Colon (tissue), 2 donors: ENCODE data around the gene CREBL2.
"Not testable (repeated sequence)": the region's sequence is repeated elsewhere in the genome, so short reads cannot be mapped to it uniquely, and the experiment has no call there.

Experiments used
- FAIRE-seq: peaks from 2 replicates; lab custom pipeline; 2012; peaks lifted over from hg19 to GRCh38; lab: Jason Lieb, UNC
- donor health status: control.
- donor health status: control.

The CREBL2 gene

DNA sequence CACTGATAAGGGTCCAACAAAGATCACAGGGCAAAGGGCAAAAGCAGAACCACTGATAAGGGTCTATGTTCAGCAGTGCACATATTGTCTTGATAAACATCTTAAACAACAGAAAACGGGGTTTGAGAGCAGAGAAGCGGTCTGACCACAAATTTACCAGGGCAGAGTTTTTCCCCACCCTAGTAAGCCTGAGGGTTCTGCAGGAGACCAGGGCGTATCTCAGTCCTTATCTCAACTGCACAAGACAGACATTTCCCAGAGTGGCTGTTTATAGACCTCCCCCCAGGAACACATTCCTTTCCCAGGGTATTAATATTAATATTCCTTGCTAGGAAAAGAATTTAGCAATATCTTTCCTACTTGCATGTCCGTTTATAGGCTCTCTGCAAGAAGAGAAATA is 28.3 kb downstream of the CREBL2 start:
- FAIRE-seq, result not testable (repeated sequence)

DNA sequence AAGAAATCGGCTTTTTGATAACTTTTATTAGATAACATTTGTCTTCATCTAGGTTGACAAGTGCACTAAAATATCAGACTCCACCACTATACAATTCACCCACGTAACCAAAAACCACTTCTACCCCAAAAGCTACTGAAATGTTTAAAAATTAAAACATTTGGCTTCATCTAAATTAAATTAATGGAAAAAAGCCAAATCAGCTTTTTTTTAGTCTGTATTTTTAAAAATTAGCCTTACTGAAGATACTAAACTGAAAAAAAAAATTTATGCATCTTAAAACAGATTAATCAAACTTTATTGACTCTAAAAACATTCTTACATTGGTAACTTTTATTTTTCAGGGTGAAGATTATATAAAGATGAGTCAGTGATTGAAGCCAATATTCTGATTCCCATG is 30.0 kb downstream of the CREBL2 start:
- no peak for FAIRE-seq

DNA sequence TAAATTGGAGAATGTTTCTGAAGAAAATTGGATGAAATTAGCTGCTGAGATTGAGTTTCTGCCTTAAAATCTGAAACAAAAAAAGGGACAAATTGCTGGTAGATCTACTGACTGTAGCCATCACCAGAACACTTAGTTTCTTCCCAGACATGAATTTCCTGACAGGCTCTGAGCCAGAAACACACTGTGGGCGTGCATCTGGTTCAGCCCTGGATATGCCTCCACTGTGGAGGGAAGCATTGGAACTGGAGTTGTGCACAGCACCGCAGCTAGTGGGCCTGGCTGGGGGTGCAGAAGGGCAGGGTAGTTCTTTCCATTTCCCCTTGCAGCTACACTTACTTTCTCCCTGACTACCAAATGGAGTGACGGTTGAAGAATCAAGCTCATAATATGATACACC is 31.2 kb downstream of the CREBL2 start:
- no peak for FAIRE-seq

DNA sequence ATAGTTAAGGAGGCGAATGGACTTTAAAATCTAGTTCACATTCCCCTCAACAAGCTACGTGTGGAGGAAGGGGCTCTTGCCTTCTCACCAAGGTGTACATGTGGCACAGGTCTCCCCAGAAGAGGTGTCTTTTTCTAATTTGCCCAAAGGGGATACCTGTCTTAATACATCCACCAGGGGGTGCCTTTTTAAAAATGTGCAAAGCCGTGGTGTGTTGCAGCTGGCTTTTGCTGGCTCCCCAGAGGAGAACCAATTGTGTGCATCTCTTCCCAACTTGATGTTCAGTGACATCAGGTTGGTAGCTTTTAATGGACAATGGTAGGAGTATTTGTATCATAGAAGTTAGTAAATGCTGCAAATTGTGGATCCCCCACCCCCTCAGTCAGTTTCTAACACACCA is 33.8 kb downstream of the CREBL2 start:
- FAIRE-seq, result no peak

DNA sequence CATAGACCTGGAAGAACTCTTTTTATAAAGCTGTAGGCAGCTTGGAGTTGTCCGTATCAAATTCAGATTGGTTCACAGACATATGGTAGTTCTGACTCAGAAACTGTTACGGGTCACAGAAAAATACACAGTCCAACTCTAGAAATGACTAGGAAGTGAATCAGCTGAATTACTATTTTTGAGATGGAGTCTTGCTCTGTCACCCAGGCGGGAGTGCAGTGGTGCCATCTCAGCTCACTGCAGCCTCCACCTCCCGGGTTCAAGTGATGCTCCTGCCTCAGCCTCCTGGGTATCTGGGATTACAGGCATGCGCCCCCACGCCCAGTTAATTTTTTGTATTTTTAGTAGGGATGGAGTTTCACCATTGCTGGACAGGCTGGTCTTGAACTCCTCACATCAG is 34.3 kb downstream of the CREBL2 start:
- not testable (repeated sequence) for FAIRE-seq

DNA sequence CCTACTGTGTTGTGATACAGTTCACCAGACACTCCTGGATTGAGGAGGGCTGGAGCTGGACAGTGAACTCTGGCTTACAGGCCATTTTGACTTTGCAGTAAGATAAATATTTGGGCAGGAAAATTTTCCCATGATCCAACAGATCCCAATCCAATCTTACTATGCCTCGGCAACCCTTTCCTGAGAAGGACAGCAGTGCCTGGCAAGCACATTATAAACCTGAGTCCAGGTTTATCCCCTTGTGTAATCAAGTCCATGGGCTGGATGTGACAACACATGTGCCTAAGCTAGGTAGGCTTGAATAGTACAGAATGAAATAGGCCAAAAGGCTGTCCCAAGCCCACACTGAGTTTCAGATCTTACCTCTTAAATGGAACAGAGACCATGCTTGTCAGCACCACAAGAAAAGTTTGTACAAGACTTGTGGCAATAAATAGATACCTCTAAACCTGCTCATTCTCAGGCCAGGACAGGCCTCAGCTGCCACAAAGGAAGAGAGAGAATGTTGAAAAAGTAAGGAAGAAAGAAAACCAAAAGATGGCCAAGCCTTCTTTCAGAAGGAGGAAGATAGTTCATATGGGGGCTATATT is 34.9 kb downstream of the CREBL2 start:
- no peak for FAIRE-seq

DNA sequence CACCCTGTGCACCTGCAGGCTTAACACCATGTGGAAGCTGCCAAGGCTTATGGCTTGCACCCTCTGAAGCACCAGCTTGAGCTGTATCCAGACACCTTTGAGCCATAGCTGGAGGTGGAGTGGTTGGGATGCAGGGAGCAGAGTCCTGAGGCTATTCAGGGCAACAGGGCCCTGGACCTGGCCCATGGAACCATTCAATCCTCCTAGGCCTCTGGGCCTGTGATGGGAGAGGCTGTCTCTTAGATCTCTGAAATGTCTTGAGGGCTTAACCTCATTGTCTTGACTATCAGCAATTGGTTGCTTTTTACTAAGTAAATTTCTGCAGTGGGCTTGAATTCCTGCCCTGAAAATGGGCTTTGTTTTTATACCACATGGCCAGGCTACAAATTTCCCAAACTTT is 36.6 kb downstream of the CREBL2 start:
- no peak for FAIRE-seq

DNA sequence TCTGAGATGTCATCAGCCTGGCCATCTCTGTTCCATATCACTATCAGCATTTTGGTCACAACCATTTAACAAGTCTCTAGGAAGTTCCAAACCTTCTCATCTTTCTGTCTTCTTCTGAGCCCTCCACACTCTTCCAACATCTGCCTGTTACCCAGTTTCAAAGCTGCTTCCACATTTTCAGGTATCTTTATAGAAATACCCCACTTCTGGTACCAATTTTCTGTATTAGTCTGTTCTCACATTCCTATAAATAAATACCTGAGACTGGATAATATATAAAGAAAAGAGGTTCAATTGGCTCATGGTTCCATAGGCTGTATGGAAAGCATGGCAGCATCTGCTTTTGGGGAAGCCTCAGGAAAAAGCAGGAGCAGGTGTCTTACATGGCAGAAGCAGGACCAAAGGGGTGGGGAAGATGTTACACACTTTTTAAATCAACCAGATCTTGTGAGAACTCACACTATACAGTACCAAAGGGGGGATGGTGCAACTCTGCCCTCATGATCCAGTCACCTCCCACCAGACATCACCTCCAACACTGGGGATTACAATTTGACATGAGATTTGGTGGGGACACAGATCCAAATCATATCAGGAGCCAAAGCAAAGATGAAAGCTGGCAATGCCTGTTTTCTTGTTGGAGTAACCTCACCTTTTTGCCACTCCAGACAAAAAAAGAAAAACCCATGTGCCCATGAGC is 37.4 kb downstream of the CREBL2 start:
- FAIRE-seq, result no peak

DNA sequence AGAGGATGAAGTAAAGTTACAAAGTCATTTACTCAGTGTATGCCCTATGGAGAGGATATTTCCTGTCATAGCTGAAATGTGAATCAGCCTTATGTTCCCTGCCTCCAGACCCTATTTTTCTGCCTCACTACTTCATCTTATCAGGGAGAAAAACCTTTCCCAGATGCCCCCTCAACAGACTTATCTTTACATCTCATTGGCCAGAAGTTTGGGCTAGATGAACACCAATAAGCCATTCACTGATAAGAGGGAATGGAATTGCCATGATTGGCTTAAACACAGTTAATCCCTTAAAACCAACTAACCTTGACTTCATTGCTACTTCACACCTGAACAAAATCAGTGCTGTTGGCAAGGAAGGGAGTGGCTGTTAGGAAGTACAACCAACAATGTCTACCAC is 40.1 kb downstream of the CREBL2 start:
- FAIRE-seq, result no peak

DNA sequence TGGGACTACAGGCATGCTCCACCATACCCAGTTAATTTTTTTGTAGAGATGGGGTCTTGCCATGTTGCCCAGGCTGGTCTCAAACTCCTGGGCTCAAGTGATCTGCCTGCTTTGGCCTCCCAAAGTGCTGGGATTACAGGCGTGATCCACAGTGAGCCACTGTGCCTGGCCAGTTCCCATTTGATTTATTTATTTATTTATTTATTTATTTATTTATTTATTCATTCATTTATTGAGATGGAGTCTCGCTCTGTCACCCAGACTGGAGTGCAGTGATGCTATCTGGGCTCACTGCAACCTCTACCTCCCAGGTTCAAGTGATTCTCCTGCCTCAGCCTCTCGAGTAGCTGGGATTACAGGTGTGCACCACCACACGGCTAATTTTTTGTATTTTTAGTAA is 41.0 kb downstream of the CREBL2 start:
- not testable (repeated sequence) for FAIRE-seq

DNA sequence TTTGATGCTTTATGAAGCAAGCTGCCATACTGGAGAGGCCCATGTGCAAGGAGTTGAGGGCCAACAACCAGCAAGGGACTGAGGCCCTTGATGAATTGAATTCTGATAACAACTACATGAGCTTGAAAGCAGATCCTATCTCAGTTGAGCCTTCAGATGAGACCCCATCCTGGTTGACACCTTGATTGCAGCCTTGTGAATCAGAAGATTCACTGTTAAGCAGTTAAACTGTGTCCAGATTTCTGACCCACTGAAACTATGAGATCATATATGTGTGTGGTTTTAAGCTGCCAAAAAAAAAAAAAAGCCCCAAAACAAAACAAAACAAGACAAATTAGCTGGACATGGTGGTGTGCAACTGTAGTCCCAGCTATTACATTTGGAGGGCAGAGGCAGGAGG is 42.2 kb downstream of the CREBL2 start:
- no peak for FAIRE-seq

DNA sequence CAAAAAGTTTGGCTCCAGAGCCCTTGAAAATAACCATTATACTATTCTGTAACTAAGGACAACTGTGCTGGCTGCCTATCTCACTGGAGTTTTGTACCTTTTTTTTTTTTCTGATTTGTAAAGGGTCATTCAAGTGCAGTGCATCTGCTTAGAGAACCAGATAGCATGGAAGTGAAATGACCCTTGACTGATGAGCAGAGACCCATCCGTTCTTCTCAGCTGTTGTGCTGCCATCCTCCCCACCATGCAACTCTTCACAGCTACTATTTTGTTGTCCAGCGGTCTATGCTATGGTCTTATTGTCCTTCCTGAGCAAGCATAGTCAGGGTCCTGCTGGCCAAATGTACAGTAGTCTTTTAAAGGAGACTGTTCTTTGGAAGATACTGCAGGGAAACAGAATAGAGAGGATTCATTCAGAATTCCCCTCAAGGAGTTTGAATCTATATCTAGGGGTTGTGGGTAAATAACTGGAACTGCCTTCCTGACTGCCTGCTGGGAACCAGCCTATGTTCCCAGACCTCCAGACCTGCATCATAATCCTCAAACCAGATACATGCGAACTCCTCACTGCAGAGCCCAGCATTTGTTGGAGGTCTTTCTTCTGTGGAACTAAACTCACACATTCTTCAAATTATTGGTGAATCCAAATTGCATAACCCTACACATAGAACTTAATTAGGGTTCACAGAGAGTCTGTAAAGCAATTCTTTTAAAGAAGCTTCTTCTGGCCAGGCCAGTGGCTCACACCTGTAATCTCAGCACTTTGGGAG is 43.2 kb downstream of the CREBL2 start:
- no peak for FAIRE-seq

DNA sequence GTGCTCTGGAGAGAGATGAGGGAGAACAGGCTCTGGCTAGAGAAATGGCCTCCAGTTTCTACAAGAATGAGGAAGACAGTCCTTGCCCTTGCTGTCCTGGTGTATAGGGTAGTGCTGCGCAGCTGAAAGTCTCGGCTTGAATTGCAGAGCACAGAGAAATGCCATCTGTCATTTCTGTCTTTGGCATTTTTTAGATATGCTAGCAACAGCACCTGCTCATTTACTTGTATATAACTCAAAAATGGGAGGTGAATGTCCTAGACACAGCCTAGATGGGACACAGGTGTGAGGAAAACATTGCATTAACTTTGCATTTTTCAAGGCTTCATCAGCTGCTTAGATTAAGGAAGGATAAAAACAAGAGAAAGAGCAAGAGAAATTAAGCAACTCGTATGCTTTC is 48.5 kb downstream of the CREBL2 start:
- no peak for FAIRE-seq

DNA sequence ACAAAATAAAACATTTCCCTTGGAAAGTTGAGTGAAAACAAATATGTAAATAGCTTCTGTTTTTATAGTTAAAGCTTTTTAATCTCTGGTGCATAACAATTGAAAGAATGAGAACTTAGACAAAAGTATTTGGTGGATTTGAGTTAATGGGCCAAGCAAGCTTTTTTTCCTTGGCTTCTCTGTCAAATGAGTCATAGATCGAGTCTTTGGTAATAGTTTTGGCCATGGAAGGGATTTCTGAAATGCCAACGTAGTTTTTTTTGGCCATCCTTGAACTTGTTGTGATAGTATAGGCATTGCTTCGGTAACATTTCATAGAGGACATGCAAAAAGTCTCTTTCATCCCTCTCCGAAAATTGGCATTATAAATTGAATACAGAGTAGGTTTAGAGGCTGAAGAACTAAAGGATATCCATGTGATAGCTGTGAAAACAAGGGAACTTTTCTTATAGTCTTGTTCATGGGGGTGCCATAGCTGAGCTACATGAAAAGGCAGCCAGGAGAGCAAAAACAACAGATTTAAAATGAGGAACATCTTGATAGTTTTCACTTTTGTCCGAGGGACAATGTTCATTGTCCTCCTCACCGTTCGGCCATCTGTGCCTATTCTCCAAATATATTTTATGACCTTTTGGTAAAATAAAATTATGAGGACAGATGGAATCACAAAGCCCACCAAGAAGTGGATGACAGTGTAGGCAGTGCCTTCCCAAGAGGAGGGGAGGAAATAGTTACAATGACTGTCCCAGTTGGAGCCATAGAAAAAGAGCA is 49.6 kb downstream of the CREBL2 start:
- no peak for FAIRE-seq

DNA sequence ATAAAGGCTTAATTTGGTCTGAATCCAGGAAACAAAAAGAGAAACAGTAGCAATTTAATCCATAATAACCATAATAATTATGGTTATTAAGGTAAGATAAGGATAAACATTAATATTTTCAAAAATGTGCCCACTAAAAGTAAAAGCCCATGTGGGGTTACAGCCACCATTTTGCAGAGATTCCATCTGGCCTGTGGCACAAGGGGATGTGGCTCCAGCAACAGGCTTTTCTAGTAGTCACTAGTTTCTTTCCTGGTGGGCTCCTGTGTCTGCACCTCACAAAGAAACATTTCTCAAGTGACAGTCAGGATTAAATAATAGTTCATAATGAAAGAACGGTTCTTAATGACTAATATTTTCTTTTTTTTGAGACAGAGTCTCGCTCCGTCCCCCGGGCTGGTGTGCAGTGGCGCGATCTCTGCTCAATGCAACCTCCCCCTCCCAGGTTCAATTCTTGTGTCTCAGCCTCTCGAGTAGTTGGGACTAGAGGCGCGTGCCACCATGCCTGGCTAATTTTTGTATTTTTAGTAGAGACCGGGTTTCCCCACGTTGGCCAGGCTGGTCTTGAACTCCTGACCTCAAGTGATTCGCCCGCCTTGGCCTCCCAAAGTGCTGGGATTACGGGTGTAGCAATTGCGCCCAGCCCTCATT is 52.1 kb downstream of the CREBL2 start:
- FAIRE-seq, result no peak

DNA sequence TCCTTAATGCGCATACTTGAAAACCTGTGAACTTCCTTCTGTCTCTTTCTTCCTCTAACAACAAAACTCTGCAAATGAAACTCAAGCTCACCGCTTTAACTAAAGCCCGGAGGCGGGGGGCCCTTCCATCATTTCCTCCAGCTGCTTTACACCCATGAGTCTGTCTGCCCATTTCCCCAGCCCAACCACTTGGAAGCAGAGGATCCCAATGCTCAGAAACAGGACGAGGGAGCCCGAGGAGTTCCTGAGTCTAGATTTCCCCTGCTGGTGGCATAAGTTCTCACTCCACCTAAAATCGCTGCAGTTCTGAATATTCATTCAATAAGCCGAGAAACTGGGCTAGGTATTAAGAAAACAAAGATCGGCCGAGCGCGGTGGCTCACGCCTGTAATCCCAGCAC is 53.5 kb downstream of the CREBL2 start:
- no peak for FAIRE-seq

DNA sequence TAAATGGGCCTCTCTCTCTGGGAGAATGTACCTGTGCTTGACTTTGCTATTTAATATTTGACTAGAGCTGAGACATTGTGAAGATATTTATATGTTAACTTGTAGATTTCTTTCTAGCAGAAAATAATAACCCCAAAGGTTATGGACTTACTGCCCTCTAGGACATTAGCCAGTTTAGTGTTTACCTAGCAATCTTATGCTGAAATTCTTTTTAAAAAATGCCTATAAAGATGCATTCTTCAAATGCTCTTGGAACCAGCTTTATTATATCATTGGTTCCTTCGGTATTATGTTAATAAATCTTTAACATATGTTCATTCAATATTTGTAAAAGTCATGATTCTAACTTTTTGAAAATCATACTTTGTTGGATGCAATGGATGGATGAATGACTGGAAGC is 56.3 kb downstream of the CREBL2 start:
- FAIRE-seq, result no peak

DNA sequence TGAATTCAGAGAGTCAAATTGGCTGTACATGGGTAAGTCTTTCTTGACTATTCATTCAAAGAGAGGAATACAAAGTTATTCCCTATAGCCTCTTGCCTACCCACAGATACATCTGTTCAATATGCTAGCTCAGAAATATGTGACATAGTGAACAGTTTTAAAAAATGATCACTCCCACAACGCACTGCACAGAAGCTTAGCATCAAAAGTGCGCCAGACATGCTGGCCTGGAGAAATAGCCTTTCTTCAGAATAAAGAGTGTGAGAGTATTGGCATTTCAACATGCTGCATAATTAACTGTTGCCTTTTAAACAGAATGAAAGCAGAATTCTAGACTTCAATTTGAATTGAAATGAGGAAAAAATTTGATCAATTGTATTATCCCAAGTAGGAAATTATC is 57.3 kb downstream of the CREBL2 start:
- no peak for FAIRE-seq

DNA sequence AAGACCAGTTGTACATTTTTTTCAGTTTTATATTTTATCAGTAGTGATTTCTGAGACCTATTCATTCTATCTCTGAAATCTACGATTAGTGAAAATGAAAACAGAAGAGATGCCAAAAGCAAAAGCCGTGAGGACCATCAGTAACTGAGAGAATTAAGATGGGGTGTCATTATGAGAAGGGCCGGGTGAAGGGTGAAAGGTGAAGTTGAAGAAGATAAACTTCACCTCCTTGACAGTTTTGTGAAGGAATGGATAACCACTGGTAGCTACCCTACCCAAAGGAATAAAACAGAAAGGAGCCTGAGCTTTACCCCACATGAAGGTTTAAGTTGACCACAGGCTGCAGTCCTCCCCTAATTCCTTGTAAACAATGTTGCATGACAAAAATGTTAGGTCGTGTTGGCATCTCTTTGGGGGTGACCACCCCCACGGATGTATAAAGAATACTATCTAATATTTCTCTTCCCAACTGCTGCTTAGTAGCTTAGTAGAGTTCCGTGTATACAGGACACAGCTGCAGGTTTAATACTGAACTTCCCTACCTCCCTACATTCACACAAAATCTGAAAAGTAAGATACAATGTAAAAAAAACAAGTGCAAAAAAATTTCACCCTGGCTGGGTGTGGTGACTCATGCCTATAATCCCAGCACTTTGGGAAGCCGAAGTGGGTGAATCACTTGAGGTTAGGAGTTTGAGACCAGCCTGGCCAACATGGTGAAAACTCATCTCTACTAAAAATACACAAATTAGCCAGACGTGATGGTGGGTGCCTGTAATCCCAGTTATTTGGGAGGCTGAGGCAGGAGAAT is 60.4 kb downstream of the CREBL2 start:
- no peak for FAIRE-seq

DNA sequence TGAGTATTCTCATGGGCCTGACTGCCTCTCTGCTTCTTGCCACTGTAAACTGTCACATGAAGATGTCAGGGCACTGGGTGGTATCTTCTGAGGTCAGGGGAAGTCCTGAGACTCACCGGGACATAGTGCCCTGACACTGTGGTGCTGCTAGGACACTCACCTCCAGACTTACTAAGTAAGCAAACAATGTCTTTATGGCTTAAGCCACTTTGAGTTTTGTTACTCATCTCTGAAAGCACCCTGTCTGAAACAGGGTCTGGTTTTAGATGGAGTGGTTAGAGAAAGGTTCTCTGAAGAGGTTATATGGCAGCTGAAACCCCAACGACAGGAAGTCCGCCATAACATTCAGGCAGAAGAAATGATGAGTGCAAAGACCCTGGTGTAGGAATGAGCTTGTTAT is 61.6 kb downstream of the CREBL2 start:
- no peak for FAIRE-seq

DNA sequence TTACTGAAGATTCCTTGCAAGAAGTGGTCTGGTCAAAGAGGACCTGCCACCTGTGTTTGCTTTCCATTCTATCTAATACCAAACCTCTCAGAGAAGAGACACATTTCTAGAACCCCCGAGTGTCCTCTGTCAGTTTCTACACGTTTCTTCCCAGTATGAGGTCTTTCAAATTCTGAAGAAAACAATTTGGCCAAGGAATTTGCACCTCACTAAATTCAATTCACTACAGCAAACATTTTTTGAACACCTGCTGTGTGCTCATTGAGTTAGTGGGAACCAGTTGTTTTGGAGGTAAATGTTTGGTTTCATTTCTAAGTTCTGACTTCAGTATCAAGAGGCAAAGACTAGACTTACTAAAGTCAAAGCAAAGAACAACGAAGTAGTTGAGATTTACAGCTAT is 64.9 kb downstream of the CREBL2 start:
- no peak for FAIRE-seq
